Activated naive CD8-positive, alpha-beta T cell treated with anti-CD3 and anti-CD28 coated beads for 36 hours (primary cell): ENCODE results near the gene SLC24A3. TPM values are rescaled to one million over a fixed set of nuclear protein-coding genes. Genes with fewer than 3 reads are reported as not detected.

Source experiments
- DNase-seq: peaks from one replicate; pipeline ENCODE4 v3.0.0; 2021
- H3K27ac Mint-ChIP-seq: one replicate; pipeline ENCODE4 v1.8.0; 2022; ENCODE audit warnings: mild to moderate bottlenecking, moderate library complexity, mixed read lengths
- H3K27me3 Mint-ChIP-seq: one replicate; pipeline ENCODE4 v1.8.0; 2022; ENCODE audit warnings: mild to moderate bottlenecking, mixed read lengths
- H3K36me3 Mint-ChIP-seq: one replicate; pipeline ENCODE4 v1.8.0; 2021; ENCODE audit warnings: mild to moderate bottlenecking, mixed read lengths
- H3K4me1 Mint-ChIP-seq: one replicate; pipeline ENCODE4 v1.8.0; 2021; ENCODE audit warnings: mixed read lengths
- H3K4me3 Mint-ChIP-seq: one replicate; pipeline ENCODE4 v1.8.0; 2022; ENCODE audit warnings: mild to moderate bottlenecking, moderate library complexity, mixed read lengths
- H3K9me3 Mint-ChIP-seq: one replicate; pipeline ENCODE4 v1.8.0; 2022; ENCODE audit warnings: mixed read lengths
- total RNA-seq, 2 experiments: library from RNA; stranded (reverse); gene quantifications; one replicate each; pipeline ENCODE4 v1.2.3, GENCODE V29; 2021

The SLC24A3 gene
- total RNA-seq, 2 experiments from 2014 or later = not detected

DNA sequence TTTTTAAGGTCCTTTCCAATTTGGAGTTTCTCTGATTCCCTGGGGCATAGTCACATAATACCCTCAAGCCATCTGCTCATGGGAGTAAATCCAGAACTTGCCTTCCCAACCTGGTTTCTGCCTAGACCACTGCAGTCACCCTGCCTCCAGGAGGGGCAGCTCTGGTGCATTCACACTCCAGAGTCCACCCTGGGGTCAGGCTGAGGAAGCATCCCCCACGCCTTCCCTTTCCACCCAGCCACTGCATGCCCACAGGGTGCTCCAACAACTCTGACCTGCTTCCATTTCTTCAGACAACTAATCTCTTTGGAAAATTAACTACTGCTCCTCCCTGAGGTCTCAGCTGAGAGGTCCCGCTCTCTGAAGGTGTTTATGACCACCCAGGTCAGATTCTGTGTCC is 334.2 kb downstream of the SLC24A3 start:
- Mint-ChIP-seq H3K27ac (no peak overlapping the region), H3K4me3 (no peak overlapping the region), H3K9me3 (no peaks in the 10 kb centered on the region), H3K4me1 (peaks cover 13% of the 10 kb centered on the region), H3K36me3 (no peaks in the 10 kb centered on the region), H3K27me3 (no peaks in the 10 kb centered on the region)
- no peak for DNase-seq

DNA sequence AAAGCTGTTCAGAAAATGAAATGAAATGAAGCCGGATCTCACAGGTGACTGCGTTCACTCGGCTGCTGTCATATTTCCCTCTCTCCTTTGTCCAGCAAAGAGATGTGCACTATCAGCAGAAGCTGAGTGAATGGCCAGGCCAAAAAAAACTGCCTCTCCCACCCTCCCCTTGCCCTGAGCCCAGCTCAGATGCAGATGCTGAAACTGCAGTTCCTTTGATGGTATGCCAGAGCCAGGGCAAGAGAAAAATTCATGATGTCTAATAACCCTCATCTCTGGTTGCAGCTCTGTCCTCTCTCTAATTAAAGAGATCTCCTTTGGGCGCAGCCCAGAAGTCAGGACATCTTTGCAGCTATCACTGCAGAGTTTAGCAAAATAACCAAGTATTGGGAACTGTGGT is 335.1 kb downstream of the SLC24A3 start:
- H3K27ac Mint-ChIP-seq = no peak overlapping the region
- DNase-seq = no peak
- no peaks in the 10 kb centered on the region for H3K9me3 Mint-ChIP-seq
- H3K4me3 Mint-ChIP-seq = no peak overlapping the region
- H3K4me1 Mint-ChIP-seq = peaks cover 5% of the 10 kb centered on the region
- H3K36me3 Mint-ChIP-seq = no peaks in the 10 kb centered on the region
- no peaks in the 10 kb centered on the region for H3K27me3 Mint-ChIP-seq

DNA sequence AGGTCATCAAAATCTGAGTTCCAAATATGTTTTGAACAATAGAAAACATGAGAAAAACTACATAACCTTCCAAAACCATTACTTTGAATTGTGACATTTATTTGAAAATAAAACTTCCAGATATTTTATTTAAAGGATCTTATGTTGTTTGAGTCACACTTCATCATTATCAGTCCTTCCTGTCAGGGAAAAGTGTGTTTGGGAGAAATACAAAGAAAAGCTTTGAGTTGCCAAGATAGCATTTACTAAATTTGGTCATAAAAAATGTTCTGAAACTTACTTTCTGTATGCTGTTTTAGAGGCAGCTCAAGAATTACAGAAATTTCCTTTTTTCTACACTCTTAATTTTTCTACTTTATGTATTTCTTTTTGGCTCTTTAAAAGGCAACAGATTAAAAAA is 337.5 kb downstream of the SLC24A3 start:
- no peak overlapping the region for H3K27ac Mint-ChIP-seq
- no peaks in the 10 kb centered on the region for H3K9me3 Mint-ChIP-seq
- no peaks in the 10 kb centered on the region for H3K4me1 Mint-ChIP-seq
- DNase-seq = no peak
- no peak overlapping the region for H3K4me3 Mint-ChIP-seq
- no peaks in the 10 kb centered on the region for H3K36me3 Mint-ChIP-seq
- H3K27me3 Mint-ChIP-seq = no peaks in the 10 kb centered on the region

DNA sequence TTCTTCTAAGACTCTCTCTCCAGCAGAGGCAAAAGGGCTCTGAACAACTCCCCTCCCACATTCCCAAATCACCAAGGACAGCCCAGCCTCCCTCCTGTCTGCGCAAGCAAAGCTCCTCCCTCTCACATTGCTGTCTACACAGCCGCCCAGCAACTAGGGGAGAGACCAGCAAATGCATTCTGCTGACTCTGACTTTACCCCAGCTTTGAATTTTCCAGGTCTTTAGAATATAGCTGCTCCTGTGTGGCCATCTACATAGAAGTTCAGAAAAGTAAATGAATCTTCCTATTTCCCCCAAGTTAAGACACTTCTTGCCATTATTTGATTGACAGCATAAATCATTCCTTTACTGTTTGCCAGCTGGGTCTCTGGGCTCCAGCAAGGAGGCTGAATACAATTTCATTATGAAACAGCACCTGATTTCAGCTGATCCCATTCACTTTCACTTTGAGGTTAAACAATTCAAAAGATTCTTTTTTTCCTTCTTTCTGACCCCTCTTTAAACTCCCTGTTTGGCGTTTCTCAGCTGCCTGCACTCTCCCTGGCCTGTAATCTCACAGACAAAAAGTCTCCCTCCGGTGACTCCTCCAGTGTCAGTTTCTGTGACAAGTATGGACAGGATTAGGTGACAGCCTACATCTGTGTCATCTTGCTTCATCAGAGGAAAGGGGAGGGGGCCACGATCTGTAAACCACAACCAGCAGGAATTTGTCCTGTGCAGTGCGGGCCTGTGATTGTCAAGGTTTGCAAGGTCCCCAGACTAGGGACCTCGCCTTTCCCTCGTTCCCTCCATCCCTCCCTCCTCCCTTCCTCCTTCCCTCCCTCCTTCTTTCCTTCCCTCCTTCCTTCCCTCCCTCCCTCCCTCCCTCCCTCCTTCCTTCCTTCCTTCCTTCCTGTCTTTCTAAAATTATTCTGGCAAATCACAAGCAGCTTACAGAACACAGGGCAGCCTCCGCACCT is 340.1 kb downstream of the SLC24A3 start:
- Mint-ChIP-seq H3K4me3 (no peak overlapping the region), H3K27ac (no peak overlapping the region), H3K4me1 (no peaks in the 10 kb centered on the region), H3K27me3 (no peaks in the 10 kb centered on the region), H3K36me3 (no peaks in the 10 kb centered on the region), H3K9me3 (no peaks in the 10 kb centered on the region)
- DNase-seq = no peak

DNA sequence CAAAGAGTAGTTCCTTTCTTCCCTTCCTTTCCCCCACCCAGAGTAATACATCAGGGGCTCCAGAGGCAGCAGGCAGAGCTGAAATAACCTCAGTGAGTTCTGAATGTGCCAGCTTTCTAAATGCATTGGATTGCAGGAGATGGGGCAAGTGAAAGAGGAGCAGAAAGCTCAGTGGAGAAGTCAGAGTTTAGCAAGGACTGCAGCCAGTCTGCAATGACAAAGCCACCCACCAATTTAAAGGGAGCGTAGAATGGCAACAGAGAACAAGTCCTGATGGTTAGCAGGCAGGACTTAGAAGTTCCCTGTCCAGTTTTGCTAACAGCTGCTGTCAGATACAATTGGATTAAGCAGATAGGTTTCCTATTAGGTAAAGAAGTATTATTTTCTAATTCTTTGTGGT is 342.2 kb downstream of the SLC24A3 start:
- Mint-ChIP-seq H3K27ac (no peak overlapping the region), H3K4me1 (no peaks in the 10 kb centered on the region), H3K36me3 (no peaks in the 10 kb centered on the region), H3K27me3 (no peaks in the 10 kb centered on the region), H3K4me3 (no peak overlapping the region), H3K9me3 (no peaks in the 10 kb centered on the region)
- DNase-seq = no peak

DNA sequence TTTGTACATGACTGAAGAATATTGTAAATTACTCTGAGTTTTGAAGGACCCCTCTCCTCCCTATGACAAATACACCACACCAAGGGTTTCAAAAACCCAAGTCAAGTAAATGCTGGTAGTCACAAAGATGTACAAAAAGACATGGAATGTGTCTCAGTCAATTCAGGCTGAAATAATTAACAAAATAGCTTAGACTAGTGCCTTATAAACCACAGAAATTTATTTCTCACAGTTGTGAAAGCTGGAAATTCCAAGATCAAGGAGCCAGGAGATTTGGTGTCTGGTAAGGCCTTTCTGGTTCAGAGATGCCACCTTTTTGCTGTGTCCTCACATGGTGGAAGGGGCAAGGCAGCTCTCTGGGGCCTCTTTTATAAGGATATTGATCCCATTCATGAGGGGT is 343.3 kb downstream of the SLC24A3 start:
- Mint-ChIP-seq H3K4me3 (no peak overlapping the region), H3K27ac (no peak overlapping the region), H3K9me3 (no peaks in the 10 kb centered on the region), H3K36me3 (no peaks in the 10 kb centered on the region), H3K4me1 (no peaks in the 10 kb centered on the region), H3K27me3 (no peaks in the 10 kb centered on the region)
- DNase-seq = no peak

DNA sequence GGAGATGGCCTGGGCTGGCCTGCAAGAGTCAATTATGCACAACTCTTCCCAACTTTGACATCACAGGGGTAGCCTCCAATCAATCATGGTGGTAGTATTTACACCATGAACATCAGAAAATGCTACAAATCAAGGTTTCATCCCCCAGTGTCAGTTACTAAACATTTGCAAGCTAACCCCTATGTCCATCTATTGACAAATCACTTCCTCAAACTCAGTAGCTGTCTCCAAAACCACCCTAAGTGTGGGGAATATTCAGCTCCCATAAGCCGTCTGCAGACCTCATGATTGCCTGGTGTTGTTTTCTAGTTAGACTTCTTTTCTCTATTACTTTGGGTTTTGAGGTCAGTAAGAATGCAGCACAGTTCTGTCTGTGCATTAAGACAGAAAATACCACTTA is 344.8 kb downstream of the SLC24A3 start:
- no peak overlapping the region for H3K4me3 Mint-ChIP-seq
- H3K27me3 Mint-ChIP-seq = peaks cover 3% of the 10 kb centered on the region
- no peak for DNase-seq
- no peaks in the 10 kb centered on the region for H3K4me1 Mint-ChIP-seq
- H3K27ac Mint-ChIP-seq = no peak overlapping the region
- H3K36me3 Mint-ChIP-seq = no peaks in the 10 kb centered on the region
- H3K9me3 Mint-ChIP-seq = no peaks in the 10 kb centered on the region

DNA sequence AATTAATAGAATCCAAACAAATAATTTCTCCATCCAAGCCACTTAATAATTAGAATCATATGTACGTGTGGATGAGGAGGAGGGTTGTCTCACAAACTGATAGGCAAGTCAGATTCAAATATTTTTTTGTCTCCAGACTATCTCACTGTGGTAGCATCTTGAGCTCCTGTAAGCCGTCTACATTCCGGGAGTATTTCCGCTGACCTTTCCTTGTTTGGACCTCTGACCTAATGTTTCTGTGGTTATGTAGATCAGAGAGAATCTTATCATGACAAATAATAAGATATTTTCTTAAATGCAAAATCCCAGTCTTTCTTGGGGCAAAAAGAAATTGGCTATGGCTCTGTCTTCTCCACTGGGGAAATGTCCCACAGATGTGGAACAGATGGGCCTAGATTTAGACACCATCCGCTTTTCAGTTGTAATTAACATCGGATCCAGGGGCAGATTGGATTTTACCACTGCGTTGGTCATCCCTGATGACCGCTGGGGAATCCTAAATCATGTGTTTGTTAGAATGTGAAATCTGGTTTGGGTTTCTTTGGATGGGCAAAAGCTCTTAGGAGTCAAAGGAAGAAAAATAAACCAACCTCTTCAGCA is 348.5 kb downstream of the SLC24A3 start:
- H3K36me3 Mint-ChIP-seq = no peaks in the 10 kb centered on the region
- H3K27ac Mint-ChIP-seq = no peak overlapping the region
- no peak overlapping the region for H3K4me3 Mint-ChIP-seq
- H3K27me3 Mint-ChIP-seq = peaks cover 3% of the 10 kb centered on the region
- no peaks in the 10 kb centered on the region for H3K9me3 Mint-ChIP-seq
- DNase-seq = no peak
- H3K4me1 Mint-ChIP-seq = no peaks in the 10 kb centered on the region

DNA sequence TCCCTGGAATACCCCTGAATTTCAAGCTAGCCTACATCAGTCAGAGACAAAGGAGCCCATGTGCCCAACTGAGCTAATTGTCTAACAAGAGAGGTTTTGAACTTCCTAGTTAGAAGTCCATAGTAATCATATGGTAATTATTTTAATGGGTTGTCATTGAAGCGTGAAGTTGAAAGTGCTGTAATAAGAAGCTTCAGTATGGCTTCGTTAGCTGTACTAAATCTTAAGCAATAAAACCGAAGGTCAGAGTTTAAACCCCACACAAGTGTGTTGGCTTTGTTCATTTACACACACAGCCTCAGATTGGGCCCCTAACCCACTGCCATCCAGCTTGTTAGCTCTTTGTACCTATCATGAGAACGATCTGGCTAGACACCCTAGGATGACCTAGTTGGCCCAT is 350.0 kb downstream of the SLC24A3 start:
- Mint-ChIP-seq H3K27ac (no peak overlapping the region), H3K4me1 (no peaks in the 10 kb centered on the region), H3K27me3 (peaks cover 3% of the 10 kb centered on the region), H3K9me3 (no peaks in the 10 kb centered on the region), H3K4me3 (no peak overlapping the region), H3K36me3 (no peaks in the 10 kb centered on the region)
- DNase-seq = no peak

DNA sequence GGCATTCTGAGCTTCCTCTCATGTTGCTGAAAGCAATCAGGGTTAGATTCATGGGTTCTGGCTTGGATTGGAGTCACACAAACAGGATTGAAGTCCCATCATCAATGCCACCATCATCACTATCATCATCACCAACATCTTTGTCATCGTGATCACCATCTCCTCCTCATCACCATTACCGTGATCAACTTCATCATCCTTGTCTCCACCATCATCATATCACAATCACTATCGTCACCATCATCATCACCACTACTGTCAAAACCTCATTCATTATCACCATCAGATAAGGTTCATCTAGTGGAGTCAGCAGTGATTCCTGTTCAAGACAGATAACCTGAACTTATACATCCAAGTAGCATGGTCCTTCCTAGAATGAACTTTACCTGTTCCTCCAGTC is 351.8 kb downstream of the SLC24A3 start:
- Mint-ChIP-seq H3K27me3 (peaks cover 3% of the 10 kb centered on the region), H3K36me3 (no peaks in the 10 kb centered on the region), H3K4me1 (no peaks in the 10 kb centered on the region), H3K9me3 (no peaks in the 10 kb centered on the region), H3K27ac (no peak overlapping the region), H3K4me3 (no peak overlapping the region)
- no peak for DNase-seq

DNA sequence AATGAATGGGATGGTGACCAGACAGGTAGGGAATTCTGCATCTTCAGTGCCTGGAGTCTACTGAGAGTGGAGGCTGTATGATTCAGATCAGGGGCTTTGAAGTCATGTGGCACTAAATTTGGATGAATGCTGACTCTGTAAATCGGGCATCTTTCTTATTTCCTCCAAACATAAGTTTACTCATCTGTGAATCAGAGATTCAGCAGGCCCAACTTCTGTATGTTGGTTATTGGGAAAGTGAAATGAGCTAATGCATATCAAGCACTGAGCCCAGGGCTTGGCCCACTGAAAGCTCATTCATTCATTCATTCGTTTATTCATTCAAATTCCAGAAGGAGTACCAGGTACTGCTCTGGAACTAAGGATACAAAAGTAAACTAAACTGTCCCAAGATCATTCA is 353.3 kb downstream of the SLC24A3 start:
- H3K27ac Mint-ChIP-seq = no peak overlapping the region
- no peak for DNase-seq
- peaks cover 9% of the 10 kb centered on the region for H3K9me3 Mint-ChIP-seq
- no peak overlapping the region for H3K4me3 Mint-ChIP-seq
- no peaks in the 10 kb centered on the region for H3K36me3 Mint-ChIP-seq
- peaks cover 3% of the 10 kb centered on the region for H3K27me3 Mint-ChIP-seq
- no peaks in the 10 kb centered on the region for H3K4me1 Mint-ChIP-seq

DNA sequence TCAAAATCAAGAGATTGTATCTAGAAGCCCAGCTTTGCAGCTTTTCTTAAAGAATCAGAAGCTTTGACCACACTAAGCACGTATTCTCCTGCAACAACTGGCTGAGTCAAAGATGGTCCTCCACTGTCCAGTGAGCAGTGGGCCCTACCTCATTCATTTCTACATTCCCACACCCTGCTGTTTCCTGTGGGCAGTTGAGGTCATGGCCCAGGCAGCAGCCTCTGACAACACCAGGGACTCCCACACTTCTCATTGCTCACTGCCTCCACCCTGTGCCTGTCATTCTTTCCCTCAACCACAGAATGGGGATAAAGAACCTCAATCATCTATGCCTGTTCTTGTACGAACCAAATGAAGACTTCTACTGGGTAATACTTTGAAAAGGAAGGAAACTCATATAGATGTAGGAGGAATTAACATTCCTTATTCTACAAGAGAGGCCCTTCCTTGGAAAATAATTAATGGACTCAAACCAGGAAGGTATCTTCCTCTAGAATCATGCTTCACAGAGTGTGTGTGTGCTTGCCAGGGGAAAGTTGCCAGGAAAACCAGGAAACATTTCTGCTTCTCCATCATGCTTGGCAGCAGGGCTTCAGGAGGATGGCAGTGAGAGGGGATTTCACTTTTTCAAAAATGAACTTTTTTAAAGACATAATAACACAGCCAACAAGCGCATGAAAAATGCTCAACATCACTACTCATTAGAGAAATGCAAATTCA is 353.9 kb downstream of the SLC24A3 start:
- Mint-ChIP-seq H3K9me3 (peaks cover 9% of the 10 kb centered on the region), H3K27ac (no peak overlapping the region), H3K36me3 (no peaks in the 10 kb centered on the region), H3K4me3 (no peak overlapping the region), H3K4me1 (no peaks in the 10 kb centered on the region), H3K27me3 (peaks cover 3% of the 10 kb centered on the region)
- DNase-seq = no peak

DNA sequence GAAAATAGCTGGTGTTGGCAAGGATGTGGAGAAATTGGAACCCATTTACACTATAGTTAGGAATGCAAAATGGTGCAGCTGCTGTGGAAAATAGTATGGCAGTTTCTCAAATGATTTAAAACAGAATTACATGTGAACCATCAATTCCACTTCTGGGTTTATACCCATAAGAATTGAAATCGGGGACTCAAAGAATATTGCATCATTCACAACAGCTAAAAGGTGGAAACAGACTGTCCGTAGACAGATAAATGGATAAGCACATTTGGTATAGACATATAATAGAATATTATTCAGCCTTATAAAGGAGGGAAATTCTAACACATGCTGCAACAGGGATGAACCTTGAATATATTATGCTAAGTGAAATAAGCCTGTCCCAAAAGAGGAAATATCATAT is 355.7 kb downstream of the SLC24A3 start:
- H3K27me3 Mint-ChIP-seq = no peaks in the 10 kb centered on the region
- no peaks in the 10 kb centered on the region for H3K36me3 Mint-ChIP-seq
- H3K4me1 Mint-ChIP-seq = no peaks in the 10 kb centered on the region
- no peak overlapping the region for H3K4me3 Mint-ChIP-seq
- no peak for DNase-seq
- peaks cover 9% of the 10 kb centered on the region for H3K9me3 Mint-ChIP-seq
- no peak overlapping the region for H3K27ac Mint-ChIP-seq

DNA sequence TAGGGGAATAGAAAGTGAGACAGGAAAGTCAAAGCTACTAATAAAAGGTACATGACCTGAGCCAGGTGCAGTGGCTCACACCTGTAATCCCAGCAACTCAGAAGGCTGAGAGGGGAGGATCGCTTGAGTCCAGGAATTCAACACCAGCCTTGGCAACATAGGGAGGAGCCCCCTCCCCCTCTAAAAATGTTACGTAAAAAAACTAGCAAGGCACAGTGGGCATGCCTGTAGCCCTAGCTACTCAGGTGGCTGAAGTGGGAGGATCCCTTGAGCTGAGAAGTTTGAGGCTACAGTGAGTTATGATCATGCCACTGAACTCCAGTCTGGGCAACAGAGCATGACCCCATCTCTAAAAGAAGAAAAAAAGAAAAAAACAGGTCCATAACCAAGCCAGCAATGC is 359.6 kb downstream of the SLC24A3 start:
- H3K4me1 Mint-ChIP-seq = no peaks in the 10 kb centered on the region
- no peaks in the 10 kb centered on the region for H3K27me3 Mint-ChIP-seq
- no peak overlapping the region for H3K27ac Mint-ChIP-seq
- H3K36me3 Mint-ChIP-seq = no peaks in the 10 kb centered on the region
- H3K9me3 Mint-ChIP-seq = peaks cover 9% of the 10 kb centered on the region
- DNase-seq = no peak
- no peak overlapping the region for H3K4me3 Mint-ChIP-seq

DNA sequence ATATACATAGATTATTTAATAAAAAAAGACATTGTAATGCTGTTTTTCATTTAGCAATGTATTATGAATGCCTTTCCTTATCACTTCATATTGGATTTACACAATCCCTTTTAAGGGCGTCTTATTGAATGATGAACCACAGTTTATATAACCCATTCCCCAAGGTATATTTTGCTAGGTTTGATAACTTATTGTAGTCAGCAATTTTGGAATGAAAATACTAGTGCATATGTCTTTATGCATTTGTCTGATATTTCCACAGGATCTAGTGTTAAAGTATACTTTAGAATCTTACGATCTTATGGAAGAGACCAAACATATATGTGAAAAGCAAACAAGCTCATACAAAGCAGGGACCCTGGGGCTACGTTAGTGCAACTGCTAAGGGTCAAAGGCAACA is 365.2 kb downstream of the SLC24A3 start:
- no peak overlapping the region for H3K27ac Mint-ChIP-seq
- H3K27me3 Mint-ChIP-seq = no peaks in the 10 kb centered on the region
- no peaks in the 10 kb centered on the region for H3K36me3 Mint-ChIP-seq
- DNase-seq = no peak
- H3K4me1 Mint-ChIP-seq = no peaks in the 10 kb centered on the region
- H3K9me3 Mint-ChIP-seq = no peaks in the 10 kb centered on the region
- H3K4me3 Mint-ChIP-seq = no peak overlapping the region
